HEK293 (cell line): ENCODE measurements around the gene PSME1.

Source experiments
- CTCF ChIP-seq: fragments of 450-650 bp; formaldehyde crosslinking; IDR thresholded peaks from 2 replicates; pipeline ENCODE4 v1.5.1; 2016; ENCODE audit warnings: missing biosample characterization, missing genetic modification characterization
- HOXC10 ChIP-seq: sonication (generic); formaldehyde crosslinking; IDR thresholded peaks from 2 replicates; pipeline ENCODE4 v1.8.1; 2023; ENCODE audit warnings: mild to moderate bottlenecking, missing genetic modification reagents
- ZNF138 ChIP-seq: fragments of 450-650 bp; formaldehyde crosslinking; IDR thresholded peaks from 2 replicates; pipeline ENCODE4 v1.5.1; 2016; ENCODE audit warnings: missing biosample characterization, missing genetic modification characterization, borderline replicate concordance
- ZNF16 ChIP-seq: fragments of 450-650 bp; formaldehyde crosslinking; IDR thresholded peaks from 2 replicates; pipeline ENCODE4 v1.5.1; 2016; ENCODE audit warnings: low read depth, missing biosample characterization, missing genetic modification characterization
- ZNF777 ChIP-seq: fragments of 450-650 bp; formaldehyde crosslinking; IDR thresholded peaks from 2 replicates; pipeline ENCODE4 v1.5.1; 2017; ENCODE audit warnings: missing biosample characterization, missing genetic modification characterization, borderline replicate concordance
- TF ChIP-seq, protein P1 (sequence below): fragments of 450-650 bp; formaldehyde crosslinking; IDR thresholded peaks from 2 replicates; pipeline ENCODE4 v1.5.1; 2016; ENCODE audit warnings: missing biosample characterization, missing genetic modification characterization
- TF ChIP-seq, protein P2 (sequence below): fragments of 450-650 bp; formaldehyde crosslinking; optimal IDR thresholded peaks from 2 replicates; pipeline ENCODE3; 2016; ENCODE audit warnings: missing biosample characterization, mild to moderate bottlenecking, missing genetic modification characterization

GRCh38 chr14:24100982-24101494, 35.0 kb upstream of the PSME1 start:
- TF ChIP-seq, protein P1, sequence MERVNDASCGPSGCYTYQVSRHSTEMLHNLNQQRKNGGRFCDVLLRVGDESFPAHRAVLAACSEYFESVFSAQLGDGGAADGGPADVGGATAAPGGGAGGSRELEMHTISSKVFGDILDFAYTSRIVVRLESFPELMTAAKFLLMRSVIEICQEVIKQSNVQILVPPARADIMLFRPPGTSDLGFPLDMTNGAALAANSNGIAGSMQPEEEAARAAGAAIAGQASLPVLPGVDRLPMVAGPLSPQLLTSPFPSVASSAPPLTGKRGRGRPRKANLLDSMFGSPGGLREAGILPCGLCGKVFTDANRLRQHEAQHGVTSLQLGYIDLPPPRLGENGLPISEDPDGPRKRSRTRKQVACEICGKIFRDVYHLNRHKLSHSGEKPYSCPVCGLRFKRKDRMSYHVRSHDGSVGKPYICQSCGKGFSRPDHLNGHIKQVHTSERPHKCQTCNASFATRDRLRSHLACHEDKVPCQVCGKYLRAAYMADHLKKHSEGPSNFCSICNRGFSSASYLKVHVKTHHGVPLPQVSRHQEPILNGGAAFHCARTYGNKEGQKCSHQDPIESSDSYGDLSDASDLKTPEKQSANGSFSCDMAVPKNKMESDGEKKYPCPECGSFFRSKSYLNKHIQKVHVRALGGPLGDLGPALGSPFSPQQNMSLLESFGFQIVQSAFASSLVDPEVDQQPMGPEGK: no peak
- TF ChIP-seq ZNF16 (tag by site-specific recombination): no peak
- TF ChIP-seq, protein P2, sequence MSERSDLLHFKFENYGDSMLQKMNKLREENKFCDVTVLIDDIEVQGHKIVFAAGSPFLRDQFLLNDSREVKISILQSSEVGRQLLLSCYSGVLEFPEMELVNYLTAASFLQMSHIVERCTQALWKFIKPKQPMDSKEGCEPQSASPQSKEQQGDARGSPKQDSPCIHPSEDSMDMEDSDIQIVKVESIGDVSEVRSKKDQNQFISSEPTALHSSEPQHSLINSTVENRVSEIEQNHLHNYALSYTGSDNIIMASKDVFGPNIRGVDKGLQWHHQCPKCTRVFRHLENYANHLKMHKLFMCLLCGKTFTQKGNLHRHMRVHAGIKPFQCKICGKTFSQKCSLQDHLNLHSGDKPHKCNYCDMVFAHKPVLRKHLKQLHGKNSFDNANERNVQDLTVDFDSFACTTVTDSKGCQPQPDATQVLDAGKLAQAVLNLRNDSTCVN (tag by site-specific recombination): no peak
- no peak for TF ChIP-seq CTCF (tag by site-specific recombination)
- no peak for TF ChIP-seq ZNF777 (tag by site-specific recombination)
- no peak for TF ChIP-seq ZNF138 (tag by site-specific recombination)
- no peak for TF ChIP-seq HOXC10 (CRISPR knock-in tag)
